ENCODE data around the gene KMT5B.

DNA sequence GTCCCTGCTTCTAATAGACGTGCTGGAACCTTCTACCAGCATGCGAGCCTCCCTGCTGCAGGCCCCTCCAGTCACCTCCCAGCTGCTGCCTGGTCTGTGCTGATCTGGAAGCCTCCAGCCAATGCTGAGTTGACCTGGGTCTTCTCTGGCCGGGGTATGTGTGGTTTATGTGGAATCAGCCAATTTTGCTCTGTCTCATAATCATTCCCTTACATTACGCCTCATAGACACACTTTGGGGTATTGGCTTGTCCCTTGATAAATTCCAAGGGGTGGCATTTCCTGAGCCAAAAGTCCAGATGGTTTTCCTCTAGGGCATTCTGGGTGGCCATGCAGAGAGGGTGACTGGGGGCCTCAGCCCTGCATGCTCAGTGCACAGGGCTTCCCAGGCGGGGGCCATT is 8.3 kb upstream of the KMT5B start:
- no peak for TF ChIP-seq POLR2A (IDR thresholded peaks at IDR 0.05; ENCODE audit: extremely low read depth, insufficient read length)
- no peak for TF ChIP-seq CTCF (IDR thresholded peaks at IDR 0.05; ENCODE audit: low read depth, low read length)
- TF ChIP-seq, protein P1, sequence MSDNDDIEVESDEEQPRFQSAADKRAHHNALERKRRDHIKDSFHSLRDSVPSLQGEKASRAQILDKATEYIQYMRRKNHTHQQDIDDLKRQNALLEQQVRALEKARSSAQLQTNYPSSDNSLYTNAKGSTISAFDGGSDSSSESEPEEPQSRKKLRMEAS (IDR thresholded peaks at IDR 0.05; ENCODE audit: low read depth, low read length): no peak

Data from NB4 (cell line).